ENCODE results near the gene TRIM59.

Gene TRIM59

GRCh38 chr3:160449636-160450598 is at the start of gene TRIM59:
TSS of gene TRIM59 (minus strand) at chr3:160449786. CDS start at chr3:160439183, 10,603 bp downstream.
- no peaks in the 10 kb centered on the region for H3K27me3 ChIP-seq (ENCODE audit: insufficient read depth, low read depth)
- H4K20me1 ChIP-seq (ENCODE audit: insufficient read depth) = no peaks in the 10 kb centered on the region
- peaks cover 45% of the 10 kb centered on the region for H3K79me2 ChIP-seq (ENCODE audit: insufficient read depth, low read depth)
- H2AFZ ChIP-seq (ENCODE audit: low read depth) = peak within 1 kb of the TSS; percentile 91
- peak within 1 kb of the TSS; percentile 87 for H3K9ac ChIP-seq
- peak within 1 kb of the TSS; percentile 94 for H3K27ac ChIP-seq
- peak within 1 kb of the TSS; percentile 79 for H3K4me2 ChIP-seq
- 0 out of 2 replicates have a peak, but pooled peaks cover 2% of the 10 kb centered on the region for H3K36me3 ChIP-seq (ENCODE audit: insufficient read depth)
- peak within 1 kb of the TSS; percentile 73 for H3K4me3 ChIP-seq (IDR thresholded peaks at IDR 0.05; ENCODE audit: insufficient read depth, low read depth, low read length)
- peaks cover 22% of the 10 kb centered on the region for H3K4me1 ChIP-seq (ENCODE audit: low read depth, poor library complexity, severe bottlenecking)
- no peak for TF ChIP-seq CTCF (conservative IDR thresholded peaks at IDR 0.05; ENCODE audit: low read depth, low read length)

GRCh38 chr3:160498202-160498601 is 48.6 kb upstream of the TRIM59 start:
- Histone ChIP-seq H3K36me3 (ENCODE audit: insufficient read depth) (no peaks in the 10 kb centered on the region), H3K27me3 (ENCODE audit: insufficient read depth, low read depth) (no peaks in the 10 kb centered on the region), H3K4me1 (ENCODE audit: low read depth, poor library complexity, severe bottlenecking) (no peaks in the 10 kb centered on the region), H4K20me1 (ENCODE audit: insufficient read depth) (no peaks in the 10 kb centered on the region), H3K27ac (no peak overlapping the region), H3K79me2 (ENCODE audit: insufficient read depth, low read depth) (no peaks in the 10 kb centered on the region), H3K4me2 (no peak overlapping the region), H3K9ac (no peak overlapping the region), H2AFZ (ENCODE audit: low read depth) (no peak overlapping the region), H3K4me3 (IDR thresholded peaks at IDR 0.05; ENCODE audit: insufficient read depth, low read depth, low read length) (no peak overlapping the region)
- TF ChIP-seq CTCF (conservative IDR thresholded peaks at IDR 0.05; ENCODE audit: low read depth, low read length) = no peak

- Histone ChIP-seq H3K27ac (no peak overlapping the region), H3K79me2 (ENCODE audit: insufficient read depth, low read depth) (no peaks in the 10 kb centered on the region), H3K36me3 (ENCODE audit: insufficient read depth) (no peaks in the 10 kb centered on the region), H3K4me2 (no peak overlapping the region), H4K20me1 (ENCODE audit: insufficient read depth) (no peaks in the 10 kb centered on the region), H3K27me3 (ENCODE audit: insufficient read depth, low read depth) (no peaks in the 10 kb centered on the region), H3K4me3 (IDR thresholded peaks at IDR 0.05; ENCODE audit: insufficient read depth, low read depth, low read length) (no peak overlapping the region), H3K9ac (no peak overlapping the region), H2AFZ (ENCODE audit: low read depth) (no peak overlapping the region), H3K4me1 (ENCODE audit: low read depth, poor library complexity, severe bottlenecking) (peaks cover 14% of the 10 kb centered on the region)
- no peak for TF ChIP-seq CTCF (conservative IDR thresholded peaks at IDR 0.05; ENCODE audit: low read depth, low read length)
These were observed 40.6 kb upstream of the TRIM59 start for GRCh38 chr3:160490166-160490565.

- peaks cover 22% of the 10 kb centered on the region for H3K4me1 ChIP-seq (ENCODE audit: low read depth, poor library complexity, severe bottlenecking)
- H3K4me3 ChIP-seq (IDR thresholded peaks at IDR 0.05; ENCODE audit: insufficient read depth, low read depth, low read length) = peak overlapping the region; percentile 60
- H3K4me2 ChIP-seq = peak overlapping the region; percentile 94
- H3K79me2 ChIP-seq (ENCODE audit: insufficient read depth, low read depth) = no peaks in the 10 kb centered on the region
- H3K36me3 ChIP-seq (ENCODE audit: insufficient read depth) = no peaks in the 10 kb centered on the region
- peak overlapping the region; percentile 51; the same call in 1 of the 2 replicates for H3K27ac ChIP-seq
- peak; percentile 81 for TF ChIP-seq CTCF (conservative IDR thresholded peaks at IDR 0.05; ENCODE audit: low read depth, low read length)
- H3K9ac ChIP-seq = peak overlapping the region; percentile 48; the same call in 1 of the 2 replicates
- no peaks in the 10 kb centered on the region for H3K27me3 ChIP-seq (ENCODE audit: insufficient read depth, low read depth)
- H2AFZ ChIP-seq (ENCODE audit: low read depth) = peak overlapping the region; percentile 97; the same call in 1 of the 2 replicates
- H4K20me1 ChIP-seq (ENCODE audit: insufficient read depth) = no peaks in the 10 kb centered on the region
These were observed 36.9 kb upstream of the TRIM59 start for GRCh38 chr3:160486459-160486869.
